ENCODE data around the gene KCTD17. TPM values are rescaled to one million over a fixed set of nuclear protein-coding genes. Genes with fewer than 3 reads are reported as not detected.

Gene KCTD17
- total RNA-seq, 1 donor from 2014 or later: 28.9 TPM

GRCh38 chr22:37084385-37084784, 32.8 kb downstream of the KCTD17 start:
- Mint-ChIP-seq H3K27ac (no peak overlapping the region), H3K9me3 (no peaks in the 10 kb centered on the region), H3K4me1 (peaks cover 23% of the 10 kb centered on the region), H3K36me3 (ENCODE audit: low read depth) (no peaks in the 10 kb centered on the region), H3K27me3 (peaks cover 3% of the 10 kb centered on the region), H3K4me3 (no peak overlapping the region)
- no peak for ATAC-seq (ENCODE audit: low read depth)
- POLR2A ChIA-PET: no interaction called here
- intact Hi-C loops (cut with micrococcal nuclease): no loop called here
- no peak for DNase-seq
- TF ChIP-seq CTCF (IDR thresholded peaks at IDR 0.05): no peak
- CTCF ChIA-PET: no interaction called here

GRCh38 chr22:37086184-37086583, 34.6 kb downstream of the KCTD17 start:
- ChIA-PET CTCF (no interaction called here), POLR2A (interaction anchor here (4.4 kb wide), 1 partner anchor 36 kb away, joined by 16 read pairs; no protein-coding TSS in a partner anchor)
- intact Hi-C loops (cut with micrococcal nuclease): no loop called here
- DNase-seq (no peak), ATAC-seq (ENCODE audit: low read depth) (no peak)
- no peak overlapping the region for H3K27ac Mint-ChIP-seq
- peaks cover 13% of the 10 kb centered on the region for H3K4me1 Mint-ChIP-seq
- peaks cover 3% of the 10 kb centered on the region for H3K27me3 Mint-ChIP-seq
- H3K36me3 Mint-ChIP-seq (ENCODE audit: low read depth): no peaks in the 10 kb centered on the region
- H3K4me3 Mint-ChIP-seq: no peak overlapping the region
- H3K9me3 Mint-ChIP-seq: no peaks in the 10 kb centered on the region
- no peak for TF ChIP-seq CTCF (IDR thresholded peaks at IDR 0.05)

- Mint-ChIP-seq H3K36me3 (ENCODE audit: low read depth) (no peaks in the 10 kb centered on the region), H3K27ac (peak overlapping the region; percentile 50), H3K4me3 (peak overlapping the region; percentile 16), H3K4me1 (peaks cover 13% of the 10 kb centered on the region), H3K27me3 (peaks cover 7% of the 10 kb centered on the region), H3K9me3 (no peaks in the 10 kb centered on the region)
- ATAC-seq (ENCODE audit: low read depth) (peak; percentile 55), DNase-seq (no peak)
- no peak for TF ChIP-seq CTCF (IDR thresholded peaks at IDR 0.05)
- POLR2A ChIA-PET: interaction anchor here (0.8 to 4.4 kb wide), 5 partner anchors 9 to 203 kb away, joined by 3 to 16 read pairs (median 9); no protein-coding TSS in a partner anchor
- CTCF ChIA-PET: interaction anchor here (1.7 kb wide), 1 partner anchor 39 kb away, joined by 6 read pairs; no protein-coding TSS in a partner anchor
- intact Hi-C loops (cut with micrococcal nuclease): no loop called here
These were observed 36.6 kb downstream of the KCTD17 start for GRCh38 chr22:37088108-37088605.

- Mint-ChIP-seq H3K4me3 (peak overlapping the region; percentile 22), H3K27me3 (peaks cover 7% of the 10 kb centered on the region), H3K4me1 (peaks cover 13% of the 10 kb centered on the region), H3K27ac (peak overlapping the region; percentile 50), H3K36me3 (ENCODE audit: low read depth) (no peaks in the 10 kb centered on the region), H3K9me3 (no peaks in the 10 kb centered on the region)
- no peak for DNase-seq
- ATAC-seq (ENCODE audit: low read depth): peak; percentile 77
- no peak for TF ChIP-seq CTCF (IDR thresholded peaks at IDR 0.05)
- ChIA-PET POLR2A (interaction anchor here (0.6 to 4.4 kb wide), 7 partner anchors 9 to 334 kb away, joined by 3 to 16 read pairs (median 8); no protein-coding TSS in a partner anchor), CTCF (interaction anchor here (1.7 kb wide), 1 partner anchor 38 kb away, joined by 6 read pairs; no protein-coding TSS in a partner anchor)
- intact Hi-C loops (cut with micrococcal nuclease): no loop called here
These were observed 37.3 kb downstream of the KCTD17 start for GRCh38 chr22:37088750-37089408.

GRCh38 chr22:37089434-37089833, 37.9 kb downstream of the KCTD17 start:
- H3K9me3 Mint-ChIP-seq: no peaks in the 10 kb centered on the region
- intact Hi-C loops (cut with micrococcal nuclease): no loop called here
- H3K27me3 Mint-ChIP-seq: peaks cover 10% of the 10 kb centered on the region
- no peak for TF ChIP-seq CTCF (IDR thresholded peaks at IDR 0.05)
- ATAC-seq (ENCODE audit: low read depth) (no peak), DNase-seq (no peak)
- peaks cover 13% of the 10 kb centered on the region for H3K4me1 Mint-ChIP-seq
- no peak overlapping the region for H3K4me3 Mint-ChIP-seq
- H3K27ac Mint-ChIP-seq: no peak overlapping the region
- ChIA-PET POLR2A (interaction anchor here (0.6 to 4.4 kb wide), 4 partner anchors 21 to 335 kb away, joined by 3 to 16 read pairs (median 11); no protein-coding TSS in a partner anchor), CTCF (interaction anchor here (0.6 to 1.7 kb wide), 2 partner anchors 10 to 37 kb away, joined by 3 to 6 read pairs; no protein-coding TSS in a partner anchor)
- no peaks in the 10 kb centered on the region for H3K36me3 Mint-ChIP-seq (ENCODE audit: low read depth)

All from activated B cell treated with CpG ODN at 0.5 μM for 24 hours (primary cell).